Uterus (tissue), 2 donors: ENCODE data around the gene PRPF18.

Experiments used
- CTCF ChIP-seq, 4 experiments: fragments of 200-600 bp in 2 of 4; fragments of 450-650 bp in 2 of 4; sonication (generic) in 2 of 4; IDR thresholded peaks; one replicate each; pipeline ENCODE4 v1.5.1; 2016 to 2019; ENCODE audit warnings: antibody characterized with exemption in 4 of 4, mild to moderate bottlenecking in 2 of 4, moderate library complexity in 1 of 4
- POLR2A ChIP-seq, 2 donors: fragments of 450-650 bp; IDR thresholded peaks; one replicate each; pipeline ENCODE4 v1.6.1; 2016; ENCODE audit warnings: antibody characterized with exemption in 2 of 2, mild to moderate bottlenecking in 1 of 2, moderate library complexity in 1 of 2

- TF ChIP-seq CTCF (IDR thresholded peaks at IDR 0.05) (no peak), POLR2A (IDR thresholded peaks at IDR 0.05) (no peak)
Measured at GRCh38 chr10:13674645-13675588, 88.2 kb downstream of the PRPF18 start.
